NB4 (cell line): ENCODE measurements around the gene SLC39A1.

Source experiments
- CTCF ChIP-seq: IDR thresholded peaks from one replicate; pipeline ENCODE4 v1.5.1; 2012; ENCODE audit warnings: low read depth, low read length
- POLR2A ChIP-seq: IDR thresholded peaks from 2 replicates; pipeline ENCODE4 v1.6.1; 2011; ENCODE audit warnings: mild to moderate bottlenecking; ENCODE audit not compliant: insufficient read length; ENCODE audit errors: extremely low read depth

GRCh38 chr1:153944005-153944826 lies 19.1 kb downstream of the SLC39A1 start:
- TF ChIP-seq CTCF = no peak
- no peak for TF ChIP-seq POLR2A
